Adrenal gland (tissue), 12 donors: Measurements from ENCODE around the gene LGMN. TPM values are rescaled to one million over a fixed set of nuclear protein-coding genes. Genes with fewer than 3 reads are reported as not detected.
A peak's percentile ranks its signal among the peaks of the same experiment; 100 is the strongest.

Source experiments
- DNase-seq, 7 donors: peaks; one replicate each; pipeline ENCODE4 v3.0.0-alpha.2; 2019 to 2020
- H3K27ac ChIP-seq, 5 donors: fragments of 200-600 bp; sonication (generic) in 4 of 5; 1 replicate in 3 of 5; 2 replicates in 2 of 5; pipeline versions ENCODE4 v1.5.1 to v1.8.0; 2016 to 2020; ENCODE audit warnings: mild to moderate bottlenecking in 1 of 5
- H3K27me3 ChIP-seq: fragments of 200-600 bp; 2 replicates; pipeline ENCODE4 v1.8.0; 2021
- H3K36me3 ChIP-seq, 2 donors: fragments of 200-600 bp; replicated peaks in 1 of 2; 1 replicate in 1 of 2; 2 replicates in 1 of 2; pipeline versions ENCODE4 v1.5.1 to v1.8.0; 2018 to 2022
- H3K4me1 ChIP-seq, 2 donors: fragments of 200-600 bp; replicated peaks in 1 of 2; 1 replicate in 1 of 2; 2 replicates in 1 of 2; pipeline versions ENCODE4 v1.5.1 to v1.8.0; 2018 to 2021
- H3K4me3 ChIP-seq, 4 donors: fragments of 200-600 bp; sonication (generic) in 3 of 4; one replicate each; pipeline ENCODE4 v1.5.1; 2016 to 2018
- H3K9me3 ChIP-seq, 3 donors: fragments of 200-600 bp; sonication (generic) in 1 of 3; replicated peaks in 1 of 3; 1 replicate in 2 of 3; 2 replicates in 1 of 3; pipeline versions ENCODE4 v1.5.1 to v1.8.0; 2016 to 2021
- POLR2A ChIP-seq, 2 donors: fragments of 450-650 bp; IDR thresholded peaks; one replicate each; pipeline ENCODE4 v1.6.1; 2017; ENCODE audit warnings: antibody characterized with exemption in 2 of 2, mild to moderate bottlenecking in 2 of 2, moderate library complexity in 1 of 2
- WGBS, 4 donors: extraction: QIAGEN DNeasy Blood & Tissue Kit in 2 of 4; methylation state at CpG; one replicate each; pipeline versions ENCODE4 v1.1.5 to v1.1.7; 2013 to 2017; 5-methylcytosine and 5-hydroxymethylcytosine counted together
- intact Hi-C, 2 donors: fragments of 100-400 bp; cut with DNase I; formaldehyde crosslinking; loops; one replicate each; pipeline versions ENCODE4 v1.14.1 to v1.15.0; 2022 to 2023
- polyA plus RNA-seq, 3 donors: library from polyadenylated mRNA; stranded (reverse); fragments of 200-250 nt in 2 of 3; fragments of 350-450 nt in 1 of 3; fragmentation: Illumina TruSeq in 1 of 3; extraction: RNeasy Lipid Tissue Mini Kit (QIAGEN cat#74804) in 1 of 3; gene quantifications; one replicate each; pipeline ENCODE4 v1.2.3, GENCODE V29; 2013 to 2014
- total RNA-seq, 9 donors: library from RNA; depleted of rRNA in 4 of 9; stranded (reverse); fragments of >200 nt in 4 of 9; fragments of 120-200 nt in 1 of 9; fragmentation: NEBNext Ultra II Directional in 1 of 9; extraction: Animal tissue kit (Norgen Biotek cat#: 25700) in 1 of 9; gene quantifications; one replicate each; pipeline versions ENCODE4 v1.1.0 to v1.2.4, GENCODE V29; 2013 to 2023
- TF ChIP-seq, protein P1 (sequence below), 6 experiments: fragments of 450-650 bp in 4 of 6; fragments of 200-600 bp in 2 of 6; sonication (generic) in 1 of 6; IDR thresholded peaks; 1 replicate in 5 of 6; 2 replicates in 1 of 6; pipeline versions ENCODE4 v1.5.1 to v1.8.0; 2016 to 2021; ENCODE audit warnings: antibody characterized with exemption in 6 of 6, mild to moderate bottlenecking in 2 of 6, moderate library complexity in 1 of 6
- donor health status: healthy with polysubstance abuse.
- donor health status: Bipolar disorder and iron deficiency.
- donor health status: DM: yes; HTN: yes; CAD: no.
- donor health status: DM: no; HTN: no; CAD: no.
- donor health status: DM: no; HTN: no; CAD: no.
- donor health status: DM: yes; HTN: yes; CAD: no.

LGMN gene
- total and polyA plus RNA-seq, 12 donors, result 66.6 to 153 (median 117) TPM

DNA sequence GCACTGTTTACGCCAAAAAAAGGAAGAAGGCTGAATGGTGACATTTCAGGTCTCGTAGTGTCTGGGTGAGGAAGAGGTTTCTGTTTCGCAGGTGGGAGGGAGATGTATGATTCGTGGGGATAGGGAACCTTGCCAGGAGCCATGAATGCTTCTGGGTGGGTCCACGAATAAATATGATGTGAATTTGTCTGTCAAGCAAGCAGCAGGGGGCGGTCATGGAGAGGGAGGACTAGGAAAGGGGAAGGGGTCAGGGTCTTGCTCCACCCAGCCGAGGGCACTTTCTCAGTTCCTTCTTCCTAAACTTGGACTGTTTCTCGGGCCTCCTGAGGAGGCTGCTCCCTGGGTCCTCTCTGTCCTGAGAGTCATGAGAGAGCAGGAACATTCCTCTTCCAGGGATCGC is 72.5 kb downstream of the LGMN start:
- TF ChIP-seq, protein P1, sequence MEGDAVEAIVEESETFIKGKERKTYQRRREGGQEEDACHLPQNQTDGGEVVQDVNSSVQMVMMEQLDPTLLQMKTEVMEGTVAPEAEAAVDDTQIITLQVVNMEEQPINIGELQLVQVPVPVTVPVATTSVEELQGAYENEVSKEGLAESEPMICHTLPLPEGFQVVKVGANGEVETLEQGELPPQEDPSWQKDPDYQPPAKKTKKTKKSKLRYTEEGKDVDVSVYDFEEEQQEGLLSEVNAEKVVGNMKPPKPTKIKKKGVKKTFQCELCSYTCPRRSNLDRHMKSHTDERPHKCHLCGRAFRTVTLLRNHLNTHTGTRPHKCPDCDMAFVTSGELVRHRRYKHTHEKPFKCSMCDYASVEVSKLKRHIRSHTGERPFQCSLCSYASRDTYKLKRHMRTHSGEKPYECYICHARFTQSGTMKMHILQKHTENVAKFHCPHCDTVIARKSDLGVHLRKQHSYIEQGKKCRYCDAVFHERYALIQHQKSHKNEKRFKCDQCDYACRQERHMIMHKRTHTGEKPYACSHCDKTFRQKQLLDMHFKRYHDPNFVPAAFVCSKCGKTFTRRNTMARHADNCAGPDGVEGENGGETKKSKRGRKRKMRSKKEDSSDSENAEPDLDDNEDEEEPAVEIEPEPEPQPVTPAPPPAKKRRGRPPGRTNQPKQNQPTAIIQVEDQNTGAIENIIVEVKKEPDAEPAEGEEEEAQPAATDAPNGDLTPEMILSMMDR (IDR thresholded peaks at IDR 0.05), result no peak
- TF ChIP-seq POLR2A (IDR thresholded peaks at IDR 0.05), result no peak
- Histone ChIP-seq H3K9me3 (no peaks in the 10 kb centered on the region), H3K36me3 (peaks cover 0 to 10% of the 10 kb centered on the region in 2 donors), H3K27me3 (no peaks in the 10 kb centered on the region), H3K4me1 (no peaks in the 10 kb centered on the region), H3K4me3 (no peak overlapping the region), H3K27ac (peak overlapping the region in 1 of 5 donors; percentile 3)
- WGBS, 4 donors, result 63 to 75% (median 74%) methylated on average over 9 of the region's 9 CpGs
- DNase-seq, result no peak
- intact Hi-C loops, result no loop called here

DNA sequence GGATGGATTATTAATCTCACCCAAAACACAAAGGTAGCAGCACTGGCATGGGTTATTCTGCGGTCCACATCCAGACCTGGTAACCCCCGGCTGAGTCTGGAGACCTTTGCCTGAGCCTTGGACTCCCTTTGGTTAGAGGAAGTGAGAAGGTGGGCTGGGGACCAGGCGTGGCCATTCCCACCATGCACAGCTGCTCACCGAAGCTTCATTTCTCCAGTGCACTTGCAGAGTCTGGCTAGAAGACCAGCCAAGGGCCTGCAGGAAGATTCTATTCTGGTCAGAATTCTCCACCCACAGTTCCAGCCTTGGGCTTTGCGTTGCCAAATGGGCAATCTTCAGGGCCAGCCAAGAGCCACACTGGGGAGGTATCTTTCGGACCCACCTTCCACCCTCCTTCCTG is 73.0 kb downstream of the LGMN start:
- H3K9me3 ChIP-seq, result no peaks in the 10 kb centered on the region
- peaks cover 0 to 10% of the 10 kb centered on the region in 2 donors for H3K36me3 ChIP-seq
- H3K27ac ChIP-seq, result peak overlapping the region in 1 of 5 donors; percentile 16
- intact Hi-C loops, result no loop called here
- no peaks in the 10 kb centered on the region for H3K27me3 ChIP-seq
- 78 to 90% (median 87%) methylated on average over 5 to 6 of the region's 6 CpGs for WGBS, 4 donors
- H3K4me1 ChIP-seq, result no peaks in the 10 kb centered on the region
- no peak for DNase-seq
- TF ChIP-seq, protein P1 (IDR thresholded peaks at IDR 0.05), result no peak
- TF ChIP-seq POLR2A (IDR thresholded peaks at IDR 0.05), result no peak
- no peak overlapping the region for H3K4me3 ChIP-seq

DNA sequence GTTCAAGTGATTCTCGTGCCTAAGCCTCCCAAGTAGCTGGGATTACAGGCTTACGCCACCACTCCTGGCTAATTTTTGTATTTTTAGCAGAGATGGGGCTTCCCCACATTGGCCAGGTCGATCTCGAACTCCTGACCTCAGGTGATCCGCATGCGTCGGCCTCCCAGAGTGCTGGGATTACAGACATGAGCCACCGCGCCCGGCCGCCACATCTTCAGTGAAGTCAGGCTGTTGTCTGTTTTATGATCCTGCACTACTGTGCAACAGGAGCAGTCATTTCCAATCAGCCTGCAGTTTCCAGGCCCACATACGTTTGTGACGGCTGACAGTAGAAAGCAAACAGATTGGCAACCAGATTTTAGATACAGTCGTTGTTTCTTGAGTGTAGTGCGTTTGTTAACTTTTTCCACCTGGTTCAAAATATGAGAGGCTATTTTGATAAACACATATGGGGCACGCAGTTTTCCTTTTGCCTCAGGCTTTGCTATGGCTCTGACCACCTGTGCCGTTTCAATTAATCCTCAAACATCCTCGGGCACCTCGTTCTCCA is 74.8 kb downstream of the LGMN start:
- intact Hi-C loops, result no loop called here

DNA sequence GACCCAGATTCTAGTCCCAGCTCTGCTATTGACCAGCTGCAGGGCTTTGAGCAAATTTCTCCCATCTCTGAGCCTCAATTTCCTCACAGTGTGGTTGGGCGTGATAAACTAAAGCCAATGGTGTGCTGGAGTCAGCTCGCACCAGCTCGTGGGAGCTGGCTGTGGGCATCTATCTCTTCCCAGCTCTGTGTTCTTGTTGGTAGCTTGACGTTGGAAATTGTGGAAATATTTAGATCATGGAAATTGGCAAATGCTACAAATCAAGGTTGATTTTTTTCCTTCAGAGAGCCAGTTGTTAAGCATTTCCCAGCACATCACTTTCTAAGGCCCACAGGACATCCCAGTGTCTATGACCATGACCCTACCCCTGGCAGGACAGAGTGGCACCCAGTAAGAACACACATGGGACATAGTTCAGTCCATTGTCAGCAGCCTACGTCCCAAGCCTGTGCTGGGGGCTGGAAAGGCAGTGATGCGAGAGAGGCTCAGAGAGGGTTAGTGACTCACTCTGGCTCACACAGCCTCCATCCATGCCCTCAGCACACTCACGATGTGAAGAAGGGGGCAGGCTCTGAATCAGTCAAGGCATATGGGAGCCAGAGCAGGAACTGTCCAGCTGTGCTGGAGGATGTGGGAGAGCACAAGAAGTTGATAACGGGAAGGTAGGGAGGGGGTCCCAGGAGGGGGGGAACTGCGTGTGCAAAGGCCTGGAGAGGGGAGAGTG is 77.6 kb downstream of the LGMN start:
- Histone ChIP-seq H3K27me3 (no peaks in the 10 kb centered on the region), H3K27ac (no peak overlapping the region), H3K9me3 (no peaks in the 10 kb centered on the region), H3K4me3 (no peak overlapping the region), H3K36me3 (no peaks in the 10 kb centered on the region), H3K4me1 (no peaks in the 10 kb centered on the region)
- no peak for DNase-seq
- WGBS, 4 donors, result 79 to 93% (median 84%) methylated on average over 7 to 9 of the region's 9 CpGs
- no peak for TF ChIP-seq POLR2A (IDR thresholded peaks at IDR 0.05)
- TF ChIP-seq, protein P1 (IDR thresholded peaks at IDR 0.05), result no peak
- intact Hi-C loops, result no loop called here

More for the DNA sequence above, 74.8 kb downstream of the LGMN start:
- no peaks in the 10 kb centered on the region for H3K27me3 ChIP-seq
- H3K4me3 ChIP-seq, result no peak overlapping the region
- no peak for DNase-seq
- H3K27ac ChIP-seq, result no peak overlapping the region
- H3K36me3 ChIP-seq, result peaks cover 0 to 10% of the 10 kb centered on the region in 2 donors
- 68 to 93% (median 81%) methylated on average over 14 to 19 of the region's 19 CpGs for WGBS, 4 donors
- H3K4me1 ChIP-seq, result no peaks in the 10 kb centered on the region
- H3K9me3 ChIP-seq, result no peaks in the 10 kb centered on the region
- TF ChIP-seq, protein P1 (IDR thresholded peaks at IDR 0.05), result no peak
- TF ChIP-seq POLR2A (IDR thresholded peaks at IDR 0.05), result no peak
